ENCODE measurements around the gene SBSN. TPM values are rescaled to one million over a fixed set of nuclear protein-coding genes. Genes with fewer than 3 reads are reported as not detected.

SBSN gene
- total RNA-seq, 1 donor from 2014 or later, result 0.18 TPM

DNA sequence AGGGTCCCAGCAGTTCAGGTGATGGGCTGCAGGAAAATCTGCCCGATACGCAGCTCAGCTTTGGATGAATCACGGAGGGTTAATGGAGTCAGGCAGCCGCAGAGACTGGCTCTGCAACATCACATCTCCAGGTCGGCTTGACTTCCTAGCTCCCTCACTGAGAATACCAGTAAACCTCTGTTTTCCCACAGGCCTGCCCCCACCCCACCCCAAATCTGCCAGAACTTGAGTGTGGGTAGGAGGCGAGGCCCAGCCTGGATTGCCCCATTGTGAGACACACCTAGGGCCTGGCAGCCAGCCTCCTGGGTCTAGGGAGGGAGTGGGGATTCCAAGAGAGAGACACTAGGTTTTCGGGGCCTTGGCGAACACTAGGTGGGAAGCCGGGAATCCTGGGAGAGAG, 34.1 kb downstream of the SBSN start:
- Mint-ChIP-seq H3K9me3 (ENCODE audit: unreplicated experiment) (no peaks in the 10 kb centered on the region), H3K27me3 (ENCODE audit: low read depth, unreplicated experiment) (peaks cover 53% of the 10 kb centered on the region), H3K36me3 (ENCODE audit: low read depth, unreplicated experiment) (peaks cover 8% of the 10 kb centered on the region)

DNA sequence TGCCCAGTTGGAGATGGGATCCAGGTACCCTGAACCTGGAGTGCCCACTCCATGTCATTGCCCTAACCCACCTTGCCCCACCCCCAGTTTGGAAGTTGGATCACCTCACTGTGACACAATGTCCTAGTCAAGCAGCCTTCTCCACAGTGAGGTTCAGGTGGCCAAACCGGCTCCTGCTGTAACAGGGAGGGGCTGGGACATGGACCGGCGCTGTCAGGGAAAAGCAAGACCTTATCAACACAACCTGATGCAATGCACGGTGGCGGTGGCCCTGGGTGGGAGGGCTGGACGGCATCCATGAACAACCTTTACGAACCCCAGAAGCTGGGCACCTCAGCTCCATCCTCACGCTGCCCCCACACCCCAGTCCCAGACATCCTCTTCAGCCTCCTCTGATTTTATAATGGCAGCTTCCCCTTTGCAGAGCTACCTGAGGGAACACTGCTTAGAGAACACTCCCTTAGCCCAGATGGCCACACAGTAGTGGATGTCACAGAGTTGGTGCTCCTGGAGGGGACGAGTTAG, 36.2 kb downstream of the SBSN start:
- Mint-ChIP-seq H3K36me3 (ENCODE audit: low read depth, unreplicated experiment) (no peaks in the 10 kb centered on the region), H3K9me3 (ENCODE audit: unreplicated experiment) (peaks cover 3% of the 10 kb centered on the region), H3K27ac (ENCODE audit: unreplicated experiment) (no peak overlapping the region), H3K4me1 (ENCODE audit: low read depth, unreplicated experiment) (no peaks in the 10 kb centered on the region), H3K27me3 (ENCODE audit: low read depth, unreplicated experiment) (peaks cover 69% of the 10 kb centered on the region), H3K4me3 (ENCODE audit: unreplicated experiment) (no peak overlapping the region)
- H3K27me3 ChIP-seq (ENCODE audit: insufficient read depth, low read length), result peaks cover 4% of the 10 kb centered on the region
- no peak for DNase-seq (ENCODE audit: low read depth)
- no peak overlapping the region for H2AFZ ChIP-seq (ENCODE audit: low read depth, low read length)
- no peak overlapping the region for H3K9ac ChIP-seq (ENCODE audit: low read length)
- TF ChIP-seq EZH2 (IDR thresholded peaks at IDR 0.05; ENCODE audit: insufficient read depth, low read length) (no peak), CTCF (IDR thresholded peaks at IDR 0.05; ENCODE audit: insufficient read depth, low read depth, low read length) (no peak)
- no peaks in the 10 kb centered on the region for H3K36me3 ChIP-seq (ENCODE audit: insufficient read depth, low read length)
- no peak overlapping the region for H3K4me2 ChIP-seq (ENCODE audit: low read length)
- H4K20me1 ChIP-seq (ENCODE audit: insufficient read depth, low read length), result no peaks in the 10 kb centered on the region
- H3K4me1 ChIP-seq (ENCODE audit: insufficient read depth, low read length), result no peaks in the 10 kb centered on the region
- FAIRE-seq, result no peak
- H3K9me3 ChIP-seq (ENCODE audit: insufficient read depth, low read depth, low read length), result no peaks in the 10 kb centered on the region
- H3K27ac ChIP-seq (ENCODE audit: low read depth, low read length), result no peak overlapping the region
- H3K79me2 ChIP-seq (ENCODE audit: insufficient read depth, low read length), result no peaks in the 10 kb centered on the region
- H3K4me3 ChIP-seq (ENCODE audit: insufficient read depth, low read depth, low read length), result no peak overlapping the region

More for the DNA sequence above, 34.1 kb downstream of the SBSN start:
- no peaks in the 10 kb centered on the region for H3K9me3 ChIP-seq (ENCODE audit: insufficient read depth, low read depth, low read length)
- TF ChIP-seq EZH2 (IDR thresholded peaks at IDR 0.05; ENCODE audit: insufficient read depth, low read length), result no peak
- no peak for TF ChIP-seq CTCF (IDR thresholded peaks at IDR 0.05; ENCODE audit: insufficient read depth, low read depth, low read length)
- H3K79me2 ChIP-seq (ENCODE audit: insufficient read depth, low read length), result no peaks in the 10 kb centered on the region
- H3K27ac ChIP-seq (ENCODE audit: low read depth, low read length), result no peak overlapping the region
- no peak overlapping the region for H3K4me2 ChIP-seq (ENCODE audit: low read length)
- H3K9ac ChIP-seq (ENCODE audit: low read length), result no peak overlapping the region
- no peaks in the 10 kb centered on the region for H3K4me1 ChIP-seq (ENCODE audit: insufficient read depth, low read length)
- Mint-ChIP-seq H3K4me1 (ENCODE audit: low read depth, unreplicated experiment) (no peaks in the 10 kb centered on the region), H3K4me3 (ENCODE audit: unreplicated experiment) (no peak overlapping the region), H3K27ac (ENCODE audit: unreplicated experiment) (no peak overlapping the region)
- no peak overlapping the region for H2AFZ ChIP-seq (ENCODE audit: low read depth, low read length)
- DNase-seq (ENCODE audit: low read depth) (no peak), FAIRE-seq (no peak)
- H3K4me3 ChIP-seq (ENCODE audit: insufficient read depth, low read depth, low read length), result no peak overlapping the region
- H4K20me1 ChIP-seq (ENCODE audit: insufficient read depth, low read length), result no peaks in the 10 kb centered on the region
- peaks cover 4% of the 10 kb centered on the region for H3K27me3 ChIP-seq (ENCODE audit: insufficient read depth, low read length)
- H3K36me3 ChIP-seq (ENCODE audit: insufficient read depth, low read length), result no peaks in the 10 kb centered on the region

- H2AFZ ChIP-seq (ENCODE audit: low read depth, low read length), result no peak within 1 kb of the TSS
- DNase-seq (ENCODE audit: low read depth) (no peak), FAIRE-seq (no peak)
- H3K9me3 ChIP-seq (ENCODE audit: insufficient read depth, low read depth, low read length), result no peaks in the 10 kb centered on the region
- H3K27me3 Mint-ChIP-seq (ENCODE audit: low read depth, unreplicated experiment), result peaks cover 79% of the 10 kb centered on the region
- H3K79me2 ChIP-seq (ENCODE audit: insufficient read depth, low read length), result no peaks in the 10 kb centered on the region
- H4K20me1 ChIP-seq (ENCODE audit: insufficient read depth, low read length), result no peaks in the 10 kb centered on the region
- H3K4me3 Mint-ChIP-seq (ENCODE audit: unreplicated experiment), result no peak within 1 kb of the TSS
- no peaks in the 10 kb centered on the region for H3K36me3 Mint-ChIP-seq (ENCODE audit: low read depth, unreplicated experiment)
- H3K4me3 ChIP-seq (ENCODE audit: insufficient read depth, low read depth, low read length), result no peak within 1 kb of the TSS
- TF ChIP-seq EZH2 (IDR thresholded peaks at IDR 0.05; ENCODE audit: insufficient read depth, low read length) (no peak), CTCF (IDR thresholded peaks at IDR 0.05; ENCODE audit: insufficient read depth, low read depth, low read length) (no peak)
- peaks cover 3% of the 10 kb centered on the region for H3K9me3 Mint-ChIP-seq (ENCODE audit: unreplicated experiment)
- H3K4me1 Mint-ChIP-seq (ENCODE audit: low read depth, unreplicated experiment), result no peaks in the 10 kb centered on the region
- H3K9ac ChIP-seq (ENCODE audit: low read length), result no peak within 1 kb of the TSS
- no peak within 1 kb of the TSS for H3K27ac ChIP-seq (ENCODE audit: low read depth, low read length)
- no peak within 1 kb of the TSS for H3K27ac Mint-ChIP-seq (ENCODE audit: unreplicated experiment)
- no peaks in the 10 kb centered on the region for H3K36me3 ChIP-seq (ENCODE audit: insufficient read depth, low read length)
- H3K4me2 ChIP-seq (ENCODE audit: low read length), result no peak within 1 kb of the TSS
- H3K4me1 ChIP-seq (ENCODE audit: insufficient read depth, low read length), result no peaks in the 10 kb centered on the region
- H3K27me3 ChIP-seq (ENCODE audit: insufficient read depth, low read length), result peaks cover 4% of the 10 kb centered on the region
Observed at GRCh38 chr19:35490364-35490763, 37.7 kb downstream of the SBSN start, which contains the start of gene KRTDAP. KRTDAP (minus strand) TSS chr19:35490464; CDS start chr19:35490442, 22 bp downstream.
